Liver (tissue), 9 donors: ENCODE data around the gene UNC93A. TPM values are rescaled to one million over a fixed set of nuclear protein-coding genes. Genes with fewer than 3 reads are reported as not detected.
"Not testable (repeated sequence)": the region's sequence is repeated elsewhere in the genome, so short reads cannot be mapped to it uniquely, and the experiment has no call there.

Experiments used
- DNase-seq: peaks from one replicate; pipeline ENCODE4 v3.0.0-alpha.2; 2017; ENCODE audit warnings: low spot score
- H3K27ac ChIP-seq, 2 donors: one replicate each; pipeline ENCODE4 v1.7.0; 2013; ENCODE audit warnings: inconsistent platforms in 2 of 2, low read length in 2 of 2, control low read depth in 1 of 2, low read depth in 1 of 2, mild to moderate bottlenecking in 1 of 2
- H3K27me3 ChIP-seq, 4 donors: one replicate each; pipeline versions ENCODE4 v1.6.1 to v1.7.0; 2013; ENCODE audit warnings: low read length in 3 of 4, inconsistent platforms in 1 of 4, mild to moderate bottlenecking in 1 of 4, moderate library complexity in 1 of 4; ENCODE audit not compliant: control insufficient read depth in 4 of 4, insufficient read depth in 4 of 4
- H3K36me3 ChIP-seq, 4 donors: one replicate each; pipeline versions ENCODE4 v1.6.1 to v1.7.0; 2013; ENCODE audit warnings: low read length in 3 of 4, mild to moderate bottlenecking in 3 of 4, low read depth in 1 of 4, moderate library complexity in 1 of 4; ENCODE audit not compliant: control insufficient read depth in 4 of 4, insufficient read depth in 3 of 4
- H3K4me1 ChIP-seq, 4 donors: one replicate each; pipeline versions ENCODE4 v1.6.1 to v1.7.0; 2013; ENCODE audit warnings: low read length in 3 of 4, mild to moderate bottlenecking in 3 of 4, moderate library complexity in 1 of 4; ENCODE audit not compliant: control insufficient read depth in 4 of 4, insufficient read depth in 4 of 4
- H3K4me3 ChIP-seq, 3 donors: one replicate each; pipeline versions ENCODE4 v1.6.1 to v1.7.0; 2013; ENCODE audit warnings: low read length in 3 of 3, control low read depth in 1 of 3, low read depth in 1 of 3, mild to moderate bottlenecking in 1 of 3
- H3K9ac ChIP-seq, 2 donors: one replicate each; pipeline ENCODE4 v1.7.0; 2013; ENCODE audit warnings: low read length in 2 of 2, mild to moderate bottlenecking in 2 of 2, moderate library complexity in 2 of 2, control low read depth in 1 of 2, low read depth in 1 of 2
- H3K9me3 ChIP-seq, 4 donors: one replicate each; pipeline versions ENCODE4 v1.6.1 to v1.7.0; 2013; ENCODE audit warnings: low read length in 3 of 4; ENCODE audit not compliant: control insufficient read depth in 4 of 4
- EGR1 ChIP-seq, 2 donors: IDR thresholded peaks; 2 replicates each; pipeline ENCODE4 v1.6.1; 2016 to 2018; ENCODE audit warnings: antibody characterized with exemption in 2 of 2, low read depth in 2 of 2
- FOXA1 ChIP-seq: IDR thresholded peaks from 2 replicates; pipeline ENCODE4 v1.6.1; 2016; ENCODE audit warnings: antibody characterized with exemption
- FOXA2 ChIP-seq: IDR thresholded peaks from 2 replicates; pipeline ENCODE4 v1.6.1; 2016; ENCODE audit warnings: antibody characterized with exemption
- GABPA ChIP-seq, 2 donors: IDR thresholded peaks in 1 of 2; conservative IDR thresholded peaks in 1 of 2; 2 replicates each; pipeline ENCODE4 v1.6.1; 2016; ENCODE audit warnings: antibody characterized with exemption in 2 of 2, mild to moderate bottlenecking in 1 of 2, moderate library complexity in 1 of 2
- HNF4A ChIP-seq, 2 donors: conservative IDR thresholded peaks; 2 replicates each; pipeline ENCODE4 v1.6.1; 2016; ENCODE audit warnings: antibody characterized with exemption in 2 of 2, mild to moderate bottlenecking in 2 of 2
- HNF4G ChIP-seq: IDR thresholded peaks from 2 replicates; pipeline ENCODE4 v1.6.1; 2016; ENCODE audit warnings: antibody characterized with exemption
- MAX ChIP-seq: IDR thresholded peaks from 2 replicates; pipeline ENCODE4 v1.6.1; 2016; ENCODE audit warnings: antibody characterized with exemption
- NR2F2 ChIP-seq: IDR thresholded peaks from 2 replicates; pipeline ENCODE4 v1.6.1; 2016; ENCODE audit warnings: antibody characterized with exemption
- RAD21 ChIP-seq, 2 donors: IDR thresholded peaks; 2 replicates each; pipeline ENCODE4 v1.6.1; 2016; ENCODE audit warnings: antibody characterized with exemption in 2 of 2, mild to moderate bottlenecking in 2 of 2
- REST ChIP-seq: IDR thresholded peaks from 2 replicates; pipeline ENCODE4 v1.6.1; 2016; ENCODE audit warnings: antibody characterized with exemption, mild to moderate bottlenecking
- RXRA ChIP-seq, 2 donors: IDR thresholded peaks; 2 replicates each; pipeline ENCODE4 v1.6.1; 2017 to 2018; ENCODE audit warnings: antibody characterized with exemption in 2 of 2, mild to moderate bottlenecking in 1 of 2
- SP1 ChIP-seq: IDR thresholded peaks from 2 replicates; pipeline ENCODE4 v1.6.1; 2018; ENCODE audit warnings: antibody characterized with exemption, mild to moderate bottlenecking
- TAF1 ChIP-seq: conservative IDR thresholded peaks from 2 replicates; pipeline ENCODE4 v1.6.1; 2016; ENCODE audit warnings: antibody characterized with exemption, mild to moderate bottlenecking
- YY1 ChIP-seq: IDR thresholded peaks from 2 replicates; pipeline ENCODE4 v1.6.1; 2016; ENCODE audit warnings: antibody characterized with exemption, mild to moderate bottlenecking
- ZBTB33 ChIP-seq: IDR thresholded peaks from 2 replicates; pipeline ENCODE4 v1.6.1; 2016; ENCODE audit warnings: antibody characterized with exemption
- WGBS: extraction: QIAGEN DNeasy Blood & Tissue Kit; methylation state at CpG from one replicate; pipeline ENCODE4 v1.1.7; 2013; 5-methylcytosine and 5-hydroxymethylcytosine counted together
- polyA plus RNA-seq, 2 donors: library from polyadenylated mRNA; stranded (reverse) in 1 of 2; unstranded in 1 of 2; fragments of 200-250 nt in 1 of 2; fragments of >200 nt in 1 of 2; fragmentation: Nextera tagmentation in 1 of 2; extraction: Ambion mirVana in 1 of 2; gene quantifications; one replicate each; pipeline versions ENCODE4 v1.2.1 to v1.2.3, GENCODE V29; 2013 to 2015
- total RNA-seq, 2 donors: library from RNA; depleted of rRNA; stranded (reverse); fragments of >200 nt; gene quantifications; one replicate each; pipeline ENCODE4 v1.2.3, GENCODE V29; 2014
- TF ChIP-seq, protein P1 (sequence below): IDR thresholded peaks from 2 replicates; pipeline ENCODE4 v1.6.1; 2016; ENCODE audit warnings: antibody characterized with exemption
- TF ChIP-seq, protein P2 (sequence below): fragments of 150-350 bp; IDR thresholded peaks from 2 replicates; pipeline ENCODE4 v1.5.1; 2017; ENCODE audit warnings: improper control_type of control experiment, low read depth, low read length; ENCODE audit not compliant: missing input control
- donor health status: healthy.
- donor health status: healthy.
- donor health status: healthy.
- donor health status: healthy.
- donor health status: healthy.

The UNC93A gene
- total RNA-seq (10 to 100 TPM in 1 of 2 donors, 1 to 10 TPM in 1; 6.5 to 14.0 TPM), polyA plus RNA-seq (1 to 10 TPM in 1 of 2 donors, under 1 TPM in 1; 0.79 to 2.8 TPM)

GRCh38 chr6:167290786-167291622, at the start of gene UNC93A:
UNC93A (plus strand) TSS chr6:167291315; CDS start chr6:167291490, 175 bp downstream.
- H3K9ac ChIP-seq, result no peak within 1 kb of the TSS
- peak within 1 kb of the TSS in 1 of 3 donors; percentile 31 for H3K4me3 ChIP-seq
- DNase-seq, result no peak

DNA sequence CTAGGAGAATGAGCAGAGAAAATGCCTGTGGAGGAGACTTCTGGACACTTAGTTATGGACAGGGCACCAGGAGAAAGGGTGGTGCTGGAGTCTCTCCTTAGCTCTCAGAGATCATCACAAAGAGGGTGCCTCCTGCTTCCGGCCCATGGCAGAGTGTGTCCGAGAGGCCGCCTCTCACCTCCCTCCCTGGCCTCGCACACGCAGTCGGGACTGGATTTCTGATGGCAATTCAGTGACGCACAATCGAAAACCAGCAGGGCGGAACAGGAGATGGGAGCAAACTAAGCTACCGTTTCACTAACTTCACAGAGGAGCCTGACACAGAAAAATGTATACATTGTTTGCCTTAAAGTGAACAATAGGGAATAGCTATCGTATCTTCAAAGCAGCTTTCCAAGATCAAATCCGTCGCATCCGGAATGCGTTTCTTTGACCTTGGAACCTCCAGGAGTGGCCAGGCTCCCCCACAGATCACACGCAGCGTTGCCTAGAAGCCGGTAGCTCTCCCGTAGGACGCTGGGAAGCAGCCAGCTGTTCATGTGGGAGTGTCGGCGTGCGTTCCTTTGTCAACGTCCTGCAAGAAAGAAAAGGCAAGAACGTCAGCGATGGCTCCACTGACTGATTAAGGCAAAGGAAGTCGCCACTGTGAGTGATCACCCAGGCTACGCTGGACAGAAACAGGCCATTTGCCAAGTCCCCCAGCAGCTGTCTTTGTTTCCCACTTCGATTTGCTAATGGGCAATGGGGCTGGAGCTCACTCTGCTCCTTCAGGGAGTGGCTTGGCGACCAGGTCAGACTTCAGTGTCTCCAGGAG, 49.6 kb upstream of the UNC93A start:
- DNase-seq, result not testable (repeated sequence)

More at GRCh38 chr6:167290786-167291622, at the start of gene UNC93A:
- Histone ChIP-seq H3K4me1 (peaks cover 2 to 30% (median 17%) of the 10 kb centered on the region in 4 donors), H3K27me3 (no peaks in the 10 kb centered on the region), H3K9me3 (no peaks in the 10 kb centered on the region), H3K36me3 (no peaks in the 10 kb centered on the region), H3K27ac (peak within 1 kb of the TSS; percentile 43 to 79)
- TF ChIP-seq HNF4A (conservative IDR thresholded peaks at IDR 0.05) (peak; percentile 72 to 73), ZBTB33 (no peak), RAD21 (IDR thresholded peaks at IDR 0.05) (peak in 1 of 2 donors; percentile 42), RXRA (IDR thresholded peaks at IDR 0.05) (peak; percentile 58 to 62), FOXA2 (no peak), MAX (no peak), SP1 (peak; percentile 75), REST (peak; percentile 80), NR2F2 (no peak), YY1 (peak; percentile 69), EGR1 (IDR thresholded peaks at IDR 0.05; ENCODE audit: low read depth in 2 of 2) (no peak), TAF1 (peak; percentile 23), HNF4G (no peak), GABPA (IDR thresholded peaks at IDR 0.05 in 1 of 2, conservative IDR thresholded peaks at IDR 0.05 in 1 of 2) (no peak), FOXA1 (peak; percentile 25)
- TF ChIP-seq, protein P1, sequence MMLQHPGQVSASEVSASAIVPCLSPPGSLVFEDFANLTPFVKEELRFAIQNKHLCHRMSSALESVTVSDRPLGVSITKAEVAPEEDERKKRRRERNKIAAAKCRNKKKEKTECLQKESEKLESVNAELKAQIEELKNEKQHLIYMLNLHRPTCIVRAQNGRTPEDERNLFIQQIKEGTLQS, result no peak
- TF ChIP-seq, protein P2, sequence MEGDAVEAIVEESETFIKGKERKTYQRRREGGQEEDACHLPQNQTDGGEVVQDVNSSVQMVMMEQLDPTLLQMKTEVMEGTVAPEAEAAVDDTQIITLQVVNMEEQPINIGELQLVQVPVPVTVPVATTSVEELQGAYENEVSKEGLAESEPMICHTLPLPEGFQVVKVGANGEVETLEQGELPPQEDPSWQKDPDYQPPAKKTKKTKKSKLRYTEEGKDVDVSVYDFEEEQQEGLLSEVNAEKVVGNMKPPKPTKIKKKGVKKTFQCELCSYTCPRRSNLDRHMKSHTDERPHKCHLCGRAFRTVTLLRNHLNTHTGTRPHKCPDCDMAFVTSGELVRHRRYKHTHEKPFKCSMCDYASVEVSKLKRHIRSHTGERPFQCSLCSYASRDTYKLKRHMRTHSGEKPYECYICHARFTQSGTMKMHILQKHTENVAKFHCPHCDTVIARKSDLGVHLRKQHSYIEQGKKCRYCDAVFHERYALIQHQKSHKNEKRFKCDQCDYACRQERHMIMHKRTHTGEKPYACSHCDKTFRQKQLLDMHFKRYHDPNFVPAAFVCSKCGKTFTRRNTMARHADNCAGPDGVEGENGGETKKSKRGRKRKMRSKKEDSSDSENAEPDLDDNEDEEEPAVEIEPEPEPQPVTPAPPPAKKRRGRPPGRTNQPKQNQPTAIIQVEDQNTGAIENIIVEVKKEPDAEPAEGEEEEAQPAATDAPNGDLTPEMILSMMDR, result no peak
- WGBS, result 37% methylated on average over 7 of the region's 7 CpGs

DNA sequence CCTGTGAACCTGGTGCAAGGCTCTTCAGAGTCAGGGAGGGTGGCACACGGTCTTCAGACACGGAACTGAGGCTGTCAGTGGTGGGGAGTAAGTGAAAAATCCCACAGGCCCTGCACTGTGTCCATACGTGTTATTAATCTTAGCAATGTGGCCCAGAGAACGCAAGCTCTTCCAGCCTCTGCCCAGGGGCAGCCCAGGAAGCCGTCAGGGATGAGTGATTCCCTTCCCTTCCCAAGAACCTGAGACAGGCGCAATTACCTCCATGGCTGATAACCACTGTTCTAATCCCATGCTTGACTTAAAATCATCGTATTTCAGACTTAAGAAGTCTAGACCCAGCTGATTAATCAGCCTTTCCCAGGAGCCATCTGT, 49.0 kb upstream of the UNC93A start:
- DNase-seq, H3K36me3 ChIP-seq, H3K9ac ChIP-seq, H3K27ac ChIP-seq, H3K9me3 ChIP-seq, H3K27me3 ChIP-seq, H3K4me3 ChIP-seq: not testable (repeated sequence)
- 97% methylated on average over 2 of the region's 7 CpGs for WGBS
- peaks cover 0 to 13% (median 8%) of the 10 kb centered on the region in 4 donors for H3K4me1 ChIP-seq

More for the DNA sequence above, 49.6 kb upstream of the UNC93A start:
- H3K27me3 ChIP-seq, H3K9ac ChIP-seq, H3K27ac ChIP-seq, H3K36me3 ChIP-seq, H3K4me3 ChIP-seq, H3K9me3 ChIP-seq: not testable (repeated sequence)
- WGBS, result 76% methylated on average over 29 of the region's 30 CpGs
- H3K4me1 ChIP-seq, result peaks cover 0 to 13% (median 8%) of the 10 kb centered on the region in 4 donors
